GM18858 (cell line): ENCODE measurements around the gene HS3ST6.
"Not testable (repeated sequence)": the region's sequence is repeated elsewhere in the genome, so short reads cannot be mapped to it uniquely, and the experiment has no call there.

Experiments used
- ATAC-seq: cut with Tn5 transposase; IDR thresholded peaks from one replicate; pipeline ENCODE4 v1.9.1; 2021; ENCODE audit not compliant: unreplicated experiment

HS3ST6 gene

DNA sequence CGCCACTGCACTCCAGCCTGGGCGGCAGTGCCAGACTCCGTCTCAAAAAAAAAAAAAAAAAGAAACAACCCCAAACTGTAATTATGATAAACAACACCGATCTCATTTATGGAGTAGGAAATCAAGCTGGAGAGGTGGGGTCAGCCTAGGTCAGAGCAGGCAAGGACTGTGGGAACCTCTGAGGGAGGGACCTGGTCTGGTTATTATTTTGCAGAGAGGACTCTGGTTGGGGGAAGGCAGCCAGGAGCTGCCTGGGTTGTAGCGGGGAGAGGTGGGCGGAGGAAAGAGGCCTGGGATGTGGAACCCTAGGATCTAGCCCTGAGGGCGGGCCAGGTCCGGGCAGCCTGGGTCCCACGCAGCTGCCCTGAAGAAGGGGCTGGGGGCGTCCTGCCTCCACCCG is 10.9 kb upstream of the HS3ST6 start:
- ATAC-seq = peak; percentile 10

DNA sequence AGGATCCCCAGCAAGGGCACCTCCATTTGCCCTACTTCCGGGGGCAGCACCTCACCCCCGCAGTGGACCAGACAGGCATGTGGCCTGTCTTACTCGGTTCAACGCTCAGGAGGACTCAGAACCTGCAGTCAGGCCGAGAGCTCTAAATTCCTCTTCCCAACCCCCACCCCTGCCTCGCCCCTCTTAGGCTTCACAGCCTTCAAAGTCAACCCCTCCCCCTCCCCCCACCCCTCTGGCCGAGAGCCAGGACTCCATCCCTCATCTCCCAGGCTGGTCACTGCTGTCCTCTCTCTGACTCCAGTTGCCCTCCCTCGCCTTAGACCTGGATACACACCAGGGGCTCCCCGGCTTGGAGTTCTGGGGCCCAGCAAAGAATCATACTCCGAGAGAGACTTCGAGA is 8.1 kb upstream of the HS3ST6 start:
- no peak for ATAC-seq

DNA sequence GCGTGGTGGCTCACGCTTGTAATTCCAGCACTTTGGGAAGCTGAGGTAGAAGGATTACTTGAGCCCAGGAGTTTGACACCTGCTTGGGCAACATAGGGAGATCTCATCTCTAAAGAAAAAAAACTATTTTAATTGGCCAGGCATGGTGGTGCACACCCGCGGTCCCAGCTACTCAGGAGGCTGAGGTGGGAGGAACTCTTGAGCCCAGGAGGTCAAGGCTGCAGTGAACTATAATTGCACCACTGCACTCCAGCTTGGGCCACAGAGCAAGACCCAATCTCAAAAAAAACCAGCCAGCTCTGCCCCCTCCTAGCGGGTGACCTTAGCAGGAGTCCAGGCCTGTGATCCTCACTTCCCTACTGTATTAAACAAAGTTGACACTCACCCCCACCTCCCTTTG is 5.9 kb upstream of the HS3ST6 start:
- ATAC-seq = no peak

DNA sequence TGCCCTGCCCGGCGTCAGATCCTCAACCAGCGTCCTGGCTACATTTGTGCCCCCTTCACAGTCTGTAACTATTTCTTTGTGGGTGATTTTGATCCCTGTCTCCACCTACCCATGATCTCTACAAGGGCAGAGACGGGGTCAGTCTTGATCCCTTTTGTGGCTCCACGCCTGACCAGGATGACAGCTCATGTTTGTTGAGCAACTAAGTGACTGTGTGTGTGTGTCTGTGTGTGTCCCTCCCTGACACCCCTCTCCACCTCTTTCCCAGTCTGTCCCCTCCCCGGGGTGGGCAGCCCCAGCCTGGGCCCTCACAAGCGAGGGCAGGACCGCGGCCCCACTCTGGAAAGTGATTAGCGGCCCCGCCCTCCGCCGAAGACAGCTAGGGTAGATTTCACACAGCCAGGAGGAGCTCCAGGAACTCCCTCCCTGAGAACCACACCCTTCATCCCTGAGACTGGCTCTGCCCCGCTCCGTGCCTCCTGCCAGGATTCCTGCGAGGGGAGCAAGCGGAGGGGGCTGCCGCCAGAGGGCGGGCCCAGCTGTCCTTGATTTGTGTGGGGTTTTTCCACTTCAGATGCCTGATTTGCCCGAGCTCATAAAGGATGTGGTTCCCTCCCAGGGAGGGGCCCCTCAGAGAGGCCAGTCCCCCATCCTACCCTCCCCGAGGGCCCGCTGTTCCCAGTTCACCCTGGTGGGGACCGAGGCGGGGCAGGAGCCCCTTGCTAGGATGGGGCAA is 5.3 kb upstream of the HS3ST6 start:
- no peak for ATAC-seq

DNA sequence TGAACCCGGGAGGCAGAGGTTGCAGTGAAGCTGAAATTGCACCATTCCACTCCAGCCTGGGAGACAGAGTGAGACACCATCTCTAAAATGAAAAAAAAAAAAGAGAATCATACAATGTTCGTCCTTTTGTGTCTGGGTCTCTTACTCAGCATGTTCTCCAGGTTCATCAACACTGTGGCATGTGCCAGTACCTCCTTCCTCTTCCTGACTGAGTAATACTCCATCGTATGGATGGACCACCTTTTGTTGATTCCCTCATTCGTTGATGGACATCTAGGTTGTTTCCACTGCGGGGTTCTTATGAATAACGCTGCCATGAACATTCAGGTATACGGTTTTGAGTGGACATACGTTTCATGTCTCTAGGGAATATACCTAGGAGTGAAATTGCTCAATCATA is 4.1 kb upstream of the HS3ST6 start:
- ATAC-seq = no peak

DNA sequence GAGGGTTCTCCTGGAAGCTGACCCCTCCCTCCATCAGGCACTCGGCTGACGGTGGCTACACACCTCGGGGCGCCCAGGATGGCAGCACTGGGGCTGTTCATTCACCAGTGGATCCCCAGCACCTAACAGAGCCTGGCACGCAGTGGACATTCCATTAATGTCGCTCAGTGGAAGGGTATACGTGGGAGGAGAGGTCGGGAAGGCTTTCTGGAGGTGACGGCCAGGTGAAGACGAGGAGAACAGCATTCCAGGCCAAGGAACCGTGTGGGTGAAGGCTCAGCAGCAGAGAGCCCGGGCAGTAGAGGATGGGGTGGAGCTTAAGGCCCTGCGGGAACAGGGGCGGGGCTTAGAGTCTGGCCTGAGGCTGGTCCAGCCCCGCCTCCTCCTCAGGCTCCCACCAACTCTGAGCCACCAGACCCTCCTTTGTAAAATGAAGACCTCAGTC is 2.5 kb upstream of the HS3ST6 start:
- ATAC-seq = no peak

DNA sequence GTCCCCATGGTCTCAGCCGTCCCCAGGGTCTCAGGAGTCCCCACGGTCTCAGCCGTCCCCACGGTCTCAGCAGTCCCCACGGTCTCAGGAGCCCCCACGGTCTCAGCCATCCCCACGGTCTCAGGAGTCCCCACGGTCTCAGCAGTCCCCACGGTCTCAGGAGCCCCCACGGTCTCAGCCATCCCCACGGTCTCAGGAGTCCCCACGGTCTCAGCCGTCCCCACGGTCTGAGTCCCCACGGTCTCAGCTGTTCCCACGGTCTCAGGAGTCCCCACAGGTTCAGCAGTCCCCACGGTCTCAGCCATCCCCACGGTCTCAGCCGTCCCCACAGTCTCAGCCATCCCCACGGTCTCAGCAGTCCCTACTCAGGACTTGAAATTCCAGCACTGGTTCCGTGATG is 1.9 kb upstream of the HS3ST6 start:
- ATAC-seq = not testable (repeated sequence)

DNA sequence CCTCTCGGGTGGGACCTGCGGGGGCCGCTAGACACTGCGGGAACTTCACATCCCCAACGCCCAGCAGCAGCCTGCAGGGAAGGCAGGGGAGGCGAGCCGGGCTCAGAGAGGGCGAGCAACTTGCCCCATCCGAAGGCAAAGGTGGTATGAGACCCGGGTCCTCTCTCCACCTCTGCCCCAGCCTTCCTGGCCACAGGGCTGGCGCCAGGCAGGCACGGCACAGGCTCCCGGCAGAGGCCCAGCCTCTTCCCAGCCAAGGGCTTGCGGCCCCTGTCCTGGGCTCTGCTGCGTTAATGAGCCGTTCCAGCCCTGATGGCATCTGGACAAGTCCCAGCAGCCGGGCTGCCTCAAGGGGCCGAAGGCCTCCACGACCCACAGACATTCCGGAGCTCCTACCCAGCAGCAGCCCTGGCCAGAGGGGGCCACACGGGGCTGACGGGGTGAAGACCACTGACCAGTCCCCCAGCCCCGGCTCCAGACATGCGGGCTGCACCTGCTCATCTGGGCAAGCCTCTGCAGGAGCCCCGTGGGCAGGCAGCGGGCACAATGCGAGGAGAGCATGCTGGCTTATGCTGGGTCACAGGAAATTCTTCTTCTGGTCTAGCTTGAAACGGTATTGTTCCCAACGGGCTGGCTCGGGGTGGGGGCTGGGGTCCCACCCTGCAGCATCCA is 1.2 kb upstream of the HS3ST6 start:
- no peak for ATAC-seq

DNA sequence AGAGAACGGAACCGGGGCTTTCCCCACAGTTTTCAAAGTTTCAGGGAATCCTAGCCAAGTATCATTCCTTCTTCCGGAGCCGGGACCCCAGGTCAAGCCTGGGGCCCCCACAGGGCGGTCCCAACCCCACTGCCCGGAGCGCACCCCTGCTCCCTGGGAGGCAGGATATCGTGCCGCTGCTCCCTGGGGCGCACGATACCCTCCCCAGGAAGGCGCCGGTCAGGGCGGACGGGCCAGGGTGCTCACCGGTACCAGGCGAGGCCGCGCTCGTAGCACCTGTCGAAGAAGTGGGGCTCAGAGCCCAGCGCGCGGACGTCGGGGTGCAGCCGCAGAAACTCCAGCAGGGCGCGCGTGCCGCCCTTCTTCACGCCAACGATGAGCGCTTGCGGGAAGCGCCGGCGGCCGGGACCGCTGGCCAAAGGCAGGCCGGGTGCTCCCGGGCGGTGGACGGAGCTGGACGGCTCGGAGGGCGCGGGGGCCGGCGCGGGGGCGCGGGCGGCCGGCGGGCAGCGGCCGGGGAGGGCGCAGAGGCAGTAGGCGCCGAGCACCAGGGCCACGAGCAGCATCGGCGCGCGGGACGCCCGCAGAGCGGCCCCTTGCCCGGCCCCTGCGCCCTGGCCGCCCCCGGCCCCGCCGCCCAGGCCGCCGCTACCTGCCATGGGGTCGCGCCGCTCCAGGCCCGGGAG is 407 bp downstream of the HS3ST6 start:
- ATAC-seq = no peak

DNA sequence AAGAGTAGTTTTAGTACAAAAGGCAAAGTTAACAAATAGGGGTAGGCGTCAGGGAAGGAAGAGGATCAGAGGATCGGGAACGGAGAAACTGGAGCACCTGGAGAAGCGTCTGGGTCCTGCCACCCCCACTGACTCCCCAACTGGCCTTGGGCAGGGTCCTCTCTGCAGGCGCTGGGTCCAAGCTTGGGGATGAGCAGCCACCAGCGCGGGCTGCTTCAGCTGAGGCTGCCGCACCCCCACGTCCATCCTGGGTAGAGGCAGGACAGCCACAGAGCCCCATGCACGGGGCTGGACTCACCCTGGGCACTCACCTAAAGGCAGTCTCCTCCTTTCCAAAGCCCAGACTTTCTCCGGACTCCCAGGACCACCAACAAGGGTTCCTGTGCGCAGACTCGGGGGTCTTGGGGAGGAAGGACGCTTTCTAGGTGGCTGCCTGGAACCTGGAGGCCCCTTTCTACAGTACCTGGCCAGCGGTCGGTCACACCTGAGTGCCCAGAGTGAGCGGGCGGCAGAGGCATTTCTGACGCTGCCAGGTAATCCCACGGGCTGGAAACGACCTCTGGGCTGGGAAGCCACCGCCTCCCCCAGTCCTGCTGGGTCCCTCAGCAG is 1.1 kb downstream of the HS3ST6 start:
- ATAC-seq = no peak

DNA sequence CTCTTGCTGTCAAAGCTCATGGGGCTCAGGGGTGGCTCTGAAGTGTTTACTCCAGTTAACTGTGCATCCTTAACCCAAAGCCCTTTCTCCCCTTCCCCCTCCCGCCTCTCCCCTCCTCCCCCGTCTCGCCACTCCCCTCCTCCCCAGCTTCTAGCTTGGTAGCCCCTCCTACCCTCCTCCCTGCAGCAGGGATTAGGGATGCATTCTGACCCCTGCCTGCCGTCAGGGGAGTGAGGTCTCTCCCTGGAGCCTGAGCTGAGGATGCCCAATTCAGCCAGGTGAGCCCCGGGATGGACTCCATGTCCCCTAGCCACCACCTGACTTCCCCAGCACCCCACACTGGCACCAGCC is 1.6 kb downstream of the HS3ST6 start:
- ATAC-seq = no peak

DNA sequence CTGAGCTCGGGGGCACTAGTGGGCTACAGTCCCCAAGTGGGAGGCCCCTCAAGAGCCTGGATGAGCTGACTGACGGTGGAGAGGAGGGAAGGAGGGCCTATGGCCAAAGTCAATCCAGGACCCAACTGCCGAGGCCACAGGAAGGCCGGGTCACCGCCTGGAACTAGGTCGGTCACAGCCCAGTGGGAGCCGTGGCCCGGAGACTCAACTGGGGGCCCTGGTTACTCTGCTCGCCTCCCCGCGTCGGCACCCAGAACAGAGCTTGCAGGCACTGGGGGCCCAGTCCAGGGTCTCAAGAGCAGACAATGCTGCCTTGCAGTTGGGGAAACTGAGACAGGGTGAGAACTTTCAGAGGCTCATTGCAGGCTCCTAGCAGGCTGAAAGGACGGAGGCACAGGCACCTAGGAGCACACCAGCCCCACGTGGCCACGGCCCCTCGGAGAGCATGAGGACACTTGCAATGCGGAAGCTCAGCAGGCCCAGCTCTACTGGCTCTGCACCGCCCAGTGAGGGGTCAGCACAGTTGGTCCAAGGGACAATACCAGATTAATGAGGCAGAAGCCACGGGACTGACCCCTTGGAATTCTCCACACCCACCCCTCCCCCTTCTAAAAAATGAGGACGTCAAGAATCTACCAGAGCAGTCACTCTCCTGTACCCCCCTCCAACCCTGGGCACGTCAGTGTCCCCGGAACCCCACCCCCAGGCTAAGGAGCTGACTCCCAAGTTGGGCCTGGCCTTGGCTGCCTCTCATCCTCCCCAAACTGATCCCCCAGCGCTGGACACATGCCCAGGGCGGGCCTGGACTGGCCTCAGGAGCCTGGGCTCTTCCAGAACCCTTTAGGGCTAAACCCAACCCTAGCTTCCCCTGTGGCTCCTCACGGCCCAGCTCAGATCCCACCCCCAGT is 2.2 kb downstream of the HS3ST6 start:
- no peak for ATAC-seq

DNA sequence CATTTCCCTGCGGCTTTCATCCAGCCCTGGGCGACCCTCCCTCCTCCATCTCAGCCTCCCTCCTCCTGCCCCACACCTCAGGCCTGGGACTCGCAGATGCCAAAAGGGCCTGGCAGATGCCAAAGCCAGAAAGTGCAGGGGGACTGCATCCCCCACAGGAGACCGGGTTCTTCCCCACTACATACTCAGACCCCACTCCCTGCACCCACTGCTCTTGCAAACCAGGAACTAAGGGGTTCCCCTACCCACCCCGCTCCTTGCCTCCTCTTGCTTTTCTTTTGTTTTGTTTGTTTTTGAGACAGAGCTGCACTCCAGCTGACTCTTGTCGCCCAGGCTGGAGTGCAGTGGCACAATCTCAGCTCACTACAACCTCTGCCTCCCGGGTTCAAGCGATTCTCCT is 3.2 kb downstream of the HS3ST6 start:
- no peak for ATAC-seq

DNA sequence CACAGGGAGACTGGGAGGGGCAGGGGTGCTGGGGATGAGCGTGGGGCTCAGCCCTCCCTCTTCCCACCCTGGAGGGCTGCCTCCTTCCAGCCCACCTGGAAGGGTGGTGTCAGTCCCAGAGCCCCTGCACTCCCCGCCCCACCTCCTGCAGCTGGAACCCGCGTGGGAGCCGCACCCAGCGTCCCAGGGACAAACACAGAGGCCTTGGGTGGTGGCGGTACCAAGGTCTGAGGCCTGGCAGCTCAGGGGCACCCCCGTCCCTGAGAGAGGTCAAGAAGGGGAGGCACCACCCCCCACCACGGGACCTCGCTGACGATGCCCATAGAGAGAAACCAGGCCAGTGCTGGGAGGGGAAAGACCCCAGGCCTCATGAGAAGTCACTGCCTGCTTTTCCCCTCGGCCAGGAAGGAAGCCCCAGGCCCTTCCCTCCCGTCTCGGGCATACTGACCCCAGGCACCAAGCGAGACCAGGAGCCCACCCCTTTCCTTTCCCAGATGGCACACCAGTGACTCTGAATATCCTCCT is 4.1 kb downstream of the HS3ST6 start:
- no peak for ATAC-seq

DNA sequence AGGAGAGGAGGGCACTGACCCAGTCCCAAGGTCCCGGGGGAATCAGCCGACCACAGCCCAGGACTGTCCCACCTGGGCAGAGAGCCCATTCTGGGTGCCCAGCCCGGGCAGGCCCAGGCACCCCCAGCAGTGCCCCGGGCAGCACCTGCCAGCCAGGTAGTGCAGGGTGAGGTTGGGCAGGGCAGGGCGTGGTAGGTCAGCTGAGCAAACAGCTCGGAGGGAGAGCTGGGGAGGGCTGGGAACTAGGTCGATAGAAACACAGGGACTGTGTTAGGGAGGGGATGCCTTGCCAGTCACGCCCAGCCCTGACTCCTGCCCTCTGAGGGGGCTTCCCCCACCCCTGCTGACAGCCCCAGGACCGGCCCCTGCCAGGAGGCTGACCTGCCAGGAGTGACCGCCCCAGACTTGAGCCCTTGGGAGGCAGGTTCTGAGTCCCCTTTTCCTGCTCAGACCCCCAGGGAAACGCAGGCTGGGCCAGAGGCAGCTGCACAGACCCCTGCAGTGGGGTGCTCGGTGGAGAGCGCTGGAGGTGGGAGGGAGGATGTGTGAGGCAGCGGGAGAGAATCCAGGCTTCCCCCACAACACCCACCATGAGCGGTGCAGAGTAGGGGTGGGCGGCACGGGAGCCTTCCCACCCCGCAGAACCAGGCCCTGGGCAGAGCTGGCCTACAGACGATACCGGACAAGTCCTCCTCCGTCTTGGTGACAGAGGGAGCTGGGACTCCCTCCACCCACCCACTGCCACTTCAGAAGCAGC is 4.7 kb downstream of the HS3ST6 start:
- no peak for ATAC-seq

DNA sequence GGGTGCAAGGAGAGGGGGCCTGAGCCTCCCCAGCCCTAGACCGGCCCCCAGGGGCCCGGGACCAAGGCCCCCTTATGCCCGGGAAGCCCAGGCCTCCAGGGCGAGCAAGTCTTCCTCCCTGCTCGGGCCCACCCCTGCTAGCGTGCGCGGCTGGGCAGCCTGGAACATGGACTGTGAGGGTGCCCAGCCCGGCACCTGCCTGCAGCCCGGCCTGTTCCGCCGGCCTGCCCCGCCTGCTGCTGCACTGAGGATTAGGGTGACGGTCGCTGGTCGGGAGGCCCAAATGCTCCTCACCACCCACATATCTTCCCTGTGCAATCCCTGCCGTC is 6.0 kb downstream of the HS3ST6 start:
- ATAC-seq = no peak

DNA sequence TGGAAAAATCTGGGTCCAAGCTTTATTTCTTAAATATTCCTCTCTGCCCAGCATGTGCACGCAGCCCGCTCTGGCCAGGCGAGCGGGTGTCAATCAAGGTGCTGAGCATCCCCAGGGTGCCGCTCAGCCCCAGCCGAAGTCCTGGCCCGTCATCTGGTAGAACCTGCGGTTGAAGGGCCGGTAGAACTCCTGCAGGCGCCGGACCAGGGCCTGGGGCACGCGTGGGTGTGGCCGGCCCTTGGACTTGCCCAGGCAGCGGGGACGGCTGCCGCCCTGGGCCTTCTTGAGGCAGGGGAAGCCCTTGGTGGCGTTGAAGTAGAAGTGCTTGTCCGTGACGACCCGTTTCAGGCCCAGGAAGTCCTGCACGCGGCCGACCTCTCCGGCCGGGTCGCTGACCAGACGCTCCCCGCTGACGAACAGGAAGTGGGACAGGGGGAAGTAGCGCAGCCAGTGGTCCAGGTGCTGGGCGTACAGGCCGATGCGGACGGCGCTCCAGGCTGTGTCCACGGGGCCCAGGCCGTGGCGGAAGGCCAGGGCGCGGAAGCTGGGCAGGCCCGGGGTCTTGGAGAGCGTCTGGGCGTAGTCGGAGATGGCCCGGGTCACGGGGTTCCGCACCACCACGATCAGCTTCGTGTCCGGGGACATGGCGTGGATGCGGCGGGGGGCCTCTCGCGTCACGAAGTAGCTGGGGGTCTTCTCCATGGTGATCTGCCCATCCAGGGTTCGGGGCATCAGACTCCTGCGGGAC is 6.6 kb downstream of the HS3ST6 start:
- no peak for ATAC-seq

DNA sequence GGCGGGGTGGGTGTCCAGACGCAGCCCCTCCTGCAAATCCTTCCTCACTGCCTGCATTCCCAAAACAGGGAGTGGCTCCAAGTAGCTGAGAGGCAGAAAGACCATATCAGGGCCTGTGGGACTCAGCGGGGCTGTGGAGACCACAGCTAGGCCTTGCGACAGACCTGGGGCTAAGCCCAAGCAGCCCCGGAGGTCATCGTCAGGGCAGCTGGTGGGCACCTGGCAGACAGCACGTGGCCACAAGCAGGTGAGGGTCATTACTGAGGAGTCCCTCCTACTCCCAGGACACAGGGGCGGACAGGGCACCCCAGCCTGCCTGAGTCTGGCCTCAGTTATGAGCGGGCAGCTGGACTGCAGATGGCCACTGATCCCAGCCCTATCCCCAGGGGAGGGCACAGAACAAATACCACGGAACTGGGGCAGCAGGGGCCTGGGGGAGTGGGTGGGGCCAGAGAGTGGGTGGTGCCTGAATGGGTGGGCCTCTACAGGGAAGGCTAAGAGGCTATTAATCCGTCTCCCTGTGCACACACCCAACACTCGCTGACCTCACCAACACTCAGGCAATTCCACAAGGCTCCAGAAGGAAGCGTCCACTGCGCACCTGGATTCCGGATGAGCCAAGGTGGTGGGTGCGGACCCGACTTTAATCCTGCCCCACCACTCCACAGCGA is 8.5 kb downstream of the HS3ST6 start:
- ATAC-seq = no peak

DNA sequence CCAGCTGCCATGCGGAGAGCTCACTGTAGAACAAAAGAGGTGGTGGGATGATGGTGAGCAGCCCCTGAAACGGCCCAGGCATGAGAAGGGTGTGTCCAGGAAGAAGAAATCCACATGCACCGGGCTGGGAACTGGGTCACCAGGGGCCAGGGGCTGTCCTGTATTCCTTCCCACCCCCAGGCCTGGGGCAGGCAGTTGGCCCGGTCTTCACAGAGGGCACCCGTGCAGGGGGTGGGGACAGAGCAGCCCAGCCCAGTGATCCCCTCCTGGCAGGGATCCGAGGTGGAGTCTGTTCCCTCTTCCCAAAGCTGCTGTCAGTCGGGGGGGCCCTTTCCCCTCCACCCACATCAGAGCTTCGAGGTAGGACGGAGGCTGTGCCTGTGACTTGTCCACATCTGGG is 9.2 kb downstream of the HS3ST6 start:
- ATAC-seq = no peak
